Measurements from ENCODE around the gene ITIH3. TPM values are rescaled to one million over a fixed set of nuclear protein-coding genes. Genes with fewer than 3 reads are reported as not detected.

The ITIH3 gene
- polyA plus RNA-seq, 1 of the 3 experiments (the other 2 are of a cell fraction), result 4.3 TPM

GRCh38 chr3:52800079-52800478 lies 5.5 kb downstream of the ITIH3 start (continued):
- no peak for TF ChIP-seq CTCF (IDR thresholded peaks at IDR 0.05)
- no peak for TF ChIP-seq FOXM1 (IDR thresholded peaks at IDR 0.05; ENCODE audit: low read depth)
- no peak for TF ChIP-seq SMC3 (IDR thresholded peaks at IDR 0.05; ENCODE audit: low read depth, low read length)
- no peak for TF ChIP-seq POLR2AphosphoS5 (IDR thresholded peaks at IDR 0.05; ENCODE audit: low read depth, low read length)
- TF ChIP-seq RXRA (IDR thresholded peaks at IDR 0.05; ENCODE audit: borderline replicate concordance, low read depth), result no peak
- TF ChIP-seq GABPA (IDR thresholded peaks at IDR 0.05; ENCODE audit: low read depth), result no peak
- no peak for TF ChIP-seq NRF1 (IDR thresholded peaks at IDR 0.05; ENCODE audit: low read depth, low read length)
- TF ChIP-seq, protein P1, sequence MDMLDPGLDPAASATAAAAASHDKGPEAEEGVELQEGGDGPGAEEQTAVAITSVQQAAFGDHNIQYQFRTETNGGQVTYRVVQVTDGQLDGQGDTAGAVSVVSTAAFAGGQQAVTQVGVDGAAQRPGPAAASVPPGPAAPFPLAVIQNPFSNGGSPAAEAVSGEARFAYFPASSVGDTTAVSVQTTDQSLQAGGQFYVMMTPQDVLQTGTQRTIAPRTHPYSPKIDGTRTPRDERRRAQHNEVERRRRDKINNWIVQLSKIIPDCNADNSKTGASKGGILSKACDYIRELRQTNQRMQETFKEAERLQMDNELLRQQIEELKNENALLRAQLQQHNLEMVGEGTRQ (IDR thresholded peaks at IDR 0.05; ENCODE audit: borderline replicate concordance, low read depth, low read length), result no peak
- TF ChIP-seq, protein P2, sequence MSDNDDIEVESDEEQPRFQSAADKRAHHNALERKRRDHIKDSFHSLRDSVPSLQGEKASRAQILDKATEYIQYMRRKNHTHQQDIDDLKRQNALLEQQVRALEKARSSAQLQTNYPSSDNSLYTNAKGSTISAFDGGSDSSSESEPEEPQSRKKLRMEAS (IDR thresholded peaks at IDR 0.05; ENCODE audit: low read depth), result no peak

DNA sequence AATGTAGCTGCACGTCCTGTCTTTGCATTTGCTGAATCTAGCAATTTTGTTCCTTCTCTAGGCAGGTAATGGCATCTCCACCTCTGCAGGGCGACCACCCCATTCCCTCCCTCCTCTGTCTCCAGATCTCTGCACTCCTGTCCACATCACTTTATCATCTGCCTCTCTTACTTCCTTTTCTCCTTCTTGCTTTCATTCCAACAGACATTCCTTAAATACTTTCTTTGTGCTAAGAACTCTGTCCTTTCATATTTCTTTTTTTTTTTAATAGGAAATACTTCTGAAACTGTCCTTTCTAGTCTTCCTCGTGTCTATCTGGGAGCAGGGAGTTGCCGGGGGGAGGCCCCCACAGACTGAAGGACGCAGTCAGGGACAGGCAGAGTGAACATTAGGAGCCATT lies 7.2 kb downstream of the ITIH3 start:
- WGBS (ENCODE audit: low lambda C conversion rate), result 46% methylated on average over 5 of the region's 5 CpGs
- H3K9me3 ChIP-seq, result no peaks in the 10 kb centered on the region
- H3K9ac ChIP-seq, result no peak overlapping the region
- ChIA-PET POLR2A (no interaction called here), CTCF (no interaction called here)
- no peak overlapping the region for H3K4me3 ChIP-seq (ENCODE audit: low read depth in 2 of 2, low read length in 1 of 2)
- no peak for DNase-seq
- no peak overlapping the region for H2AFZ ChIP-seq (ENCODE audit: low read depth)
- H3K4me2 ChIP-seq, result 0 out of 2 replicates have a peak overlapping the region, but pooled peaks have one; percentile 19
- no peaks in the 10 kb centered on the region for H3K36me3 ChIP-seq (replicated peaks in 1 of 2; ENCODE audit: control insufficient read depth in 1 of 2, insufficient read depth in 2 of 2, low read length in 1 of 2)
- H4K20me1 ChIP-seq (ENCODE audit: insufficient read depth), result no peaks in the 10 kb centered on the region
- H3K79me2 ChIP-seq (ENCODE audit: insufficient read depth), result no peaks in the 10 kb centered on the region
- peaks cover 3% of the 10 kb centered on the region for H3F3A ChIP-seq (replicated peaks; ENCODE audit: insufficient read depth)
- no peaks in the 10 kb centered on the region for H3K27me3 ChIP-seq (ENCODE audit: insufficient read depth)
- TF ChIP-seq TCF12 (IDR thresholded peaks at IDR 0.05) (no peak), ELF1 (IDR thresholded peaks at IDR 0.05) (no peak), JUND (IDR thresholded peaks at IDR 0.05) (no peak), USF1 (IDR thresholded peaks at IDR 0.05; ENCODE audit: borderline replicate concordance, low read depth) (no peak), MEF2A (IDR thresholded peaks at IDR 0.05; ENCODE audit: borderline replicate concordance, low read depth) (no peak), FOXJ3 (CRISPR knock-in tag; IDR thresholded peaks at IDR 0.05) (no peak), SMC3 (IDR thresholded peaks at IDR 0.05; ENCODE audit: low read depth, low read length) (no peak), NRF1 (IDR thresholded peaks at IDR 0.05; ENCODE audit: low read depth, low read length) (no peak), RCOR1 (IDR thresholded peaks at IDR 0.05; ENCODE audit: low read length) (no peak), GABPA (IDR thresholded peaks at IDR 0.05; ENCODE audit: low read depth) (no peak), SIN3A (IDR thresholded peaks at IDR 0.05; ENCODE audit: borderline replicate concordance, low read depth, low read length) (no peak), MXI1 (IDR thresholded peaks at IDR 0.05; ENCODE audit: low read depth, low read length) (no peak), NFIC (IDR thresholded peaks at IDR 0.05; ENCODE audit: borderline replicate concordance) (no peak)
- TF ChIP-seq, protein P1 (IDR thresholded peaks at IDR 0.05; ENCODE audit: borderline replicate concordance, low read depth, low read length), result no peak
- TF ChIP-seq, protein P3, sequence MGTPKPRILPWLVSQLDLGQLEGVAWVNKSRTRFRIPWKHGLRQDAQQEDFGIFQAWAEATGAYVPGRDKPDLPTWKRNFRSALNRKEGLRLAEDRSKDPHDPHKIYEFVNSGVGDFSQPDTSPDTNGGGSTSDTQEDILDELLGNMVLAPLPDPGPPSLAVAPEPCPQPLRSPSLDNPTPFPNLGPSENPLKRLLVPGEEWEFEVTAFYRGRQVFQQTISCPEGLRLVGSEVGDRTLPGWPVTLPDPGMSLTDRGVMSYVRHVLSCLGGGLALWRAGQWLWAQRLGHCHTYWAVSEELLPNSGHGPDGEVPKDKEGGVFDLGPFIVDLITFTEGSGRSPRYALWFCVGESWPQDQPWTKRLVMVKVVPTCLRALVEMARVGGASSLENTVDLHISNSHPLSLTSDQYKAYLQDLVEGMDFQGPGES (IDR thresholded peaks at IDR 0.05; ENCODE audit: low read depth, low read length), result no peak
- no peaks in the 10 kb centered on the region for H3K9me2 ChIP-seq
- H3K4me1 ChIP-seq (ENCODE audit: control insufficient read depth in 1 of 2, insufficient read depth in 2 of 2, low read depth in 1 of 2, low read length in 1 of 2), result no peaks in the 10 kb centered on the region; a peak in 2 of 4 replicates
- H3K27ac ChIP-seq (ENCODE audit: low read depth in 2 of 2, low read length in 1 of 2), result peak overlapping the region in 1 of 2 experiments; percentile 11; a peak in 1 of 4 replicates
